NCI-H526 (cell line): Measurements from ENCODE around the gene SERAC1.

Experiments used
- DNase-seq, 2 experiments: peaks; one replicate each; lab custom pipeline; 2025; lab: John Stamatoyannopoulos, UW

Gene SERAC1

DNA sequence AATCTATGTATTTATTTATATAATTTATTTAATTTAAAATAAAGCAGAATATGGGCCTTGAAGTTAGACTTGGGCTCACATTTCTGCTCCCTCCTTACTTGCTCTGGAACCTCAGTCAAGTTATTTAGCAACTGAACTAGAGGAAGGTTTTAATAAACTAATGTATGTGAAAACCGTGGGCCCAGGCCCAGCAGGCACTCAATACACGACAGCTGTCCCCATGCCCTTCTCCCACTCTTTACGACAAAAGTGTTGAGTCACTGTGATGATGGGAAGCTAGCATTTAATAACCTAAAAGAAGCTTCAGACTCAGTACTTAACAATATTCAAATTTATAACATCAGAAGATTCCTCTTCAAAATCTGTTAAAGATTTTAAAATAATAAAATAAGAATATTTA lies 46.7 kb downstream of the SERAC1 start:
- peak; percentile 18 to 38 for DNase-seq

DNA sequence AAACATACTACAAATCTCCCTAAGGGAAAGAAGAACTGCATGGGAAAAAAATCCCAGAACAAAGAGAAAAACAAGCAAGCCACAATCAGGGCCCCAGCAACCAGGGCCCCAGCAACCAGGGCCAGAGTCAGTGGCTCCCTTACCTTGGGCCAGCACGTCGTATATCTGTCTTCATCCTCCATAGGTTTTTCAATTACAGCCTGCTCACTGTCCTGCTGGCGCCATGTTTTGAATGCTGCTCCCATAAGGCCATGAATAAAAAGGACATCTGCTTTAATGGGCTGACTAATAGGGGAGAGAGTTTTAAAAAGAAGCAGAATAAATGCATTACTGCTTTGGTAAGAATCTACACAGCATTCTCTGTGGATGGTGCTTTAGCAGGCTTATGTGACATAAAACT lies 49.2 kb downstream of the SERAC1 start:
- DNase-seq = no peak

DNA sequence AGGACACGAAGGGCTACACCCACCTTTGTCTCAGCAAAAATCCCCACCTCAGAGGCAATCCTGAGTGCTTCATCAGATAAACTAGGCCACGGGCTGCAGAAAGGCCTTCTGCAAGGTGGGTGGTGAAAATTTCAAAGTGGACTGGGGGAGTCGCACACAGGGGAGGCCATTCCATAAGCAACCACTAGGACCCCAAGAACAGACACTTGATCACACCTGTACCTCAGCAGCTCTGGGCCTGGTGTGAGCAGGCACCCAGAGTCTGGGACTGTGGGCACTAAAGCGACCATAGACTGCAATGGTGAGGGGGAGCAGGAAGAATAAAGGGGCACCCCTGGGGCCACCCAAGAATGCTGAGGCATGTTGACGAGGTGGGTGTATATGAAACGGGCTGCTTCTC lies 52.6 kb downstream of the SERAC1 start:
- no peak for DNase-seq

DNA sequence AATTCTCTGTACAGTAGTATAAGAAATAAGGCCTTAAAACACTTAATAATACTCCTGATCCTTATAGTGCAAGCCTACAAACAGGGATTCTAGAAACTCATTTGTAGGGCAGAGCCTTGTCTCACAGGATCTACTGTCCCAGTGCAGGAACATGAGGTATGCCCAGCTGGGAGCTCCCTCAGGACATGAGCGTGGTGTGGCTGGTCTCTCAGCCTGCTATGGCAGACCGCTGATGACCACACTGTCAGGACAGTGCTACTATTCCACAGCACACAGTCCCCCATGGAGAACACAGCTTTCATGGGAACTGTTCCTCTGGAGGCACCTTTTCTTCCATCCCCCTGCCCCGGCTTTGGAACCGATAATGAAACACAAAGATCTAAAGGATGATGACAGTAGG lies 53.0 kb downstream of the SERAC1 start:
- DNase-seq = no peak

DNA sequence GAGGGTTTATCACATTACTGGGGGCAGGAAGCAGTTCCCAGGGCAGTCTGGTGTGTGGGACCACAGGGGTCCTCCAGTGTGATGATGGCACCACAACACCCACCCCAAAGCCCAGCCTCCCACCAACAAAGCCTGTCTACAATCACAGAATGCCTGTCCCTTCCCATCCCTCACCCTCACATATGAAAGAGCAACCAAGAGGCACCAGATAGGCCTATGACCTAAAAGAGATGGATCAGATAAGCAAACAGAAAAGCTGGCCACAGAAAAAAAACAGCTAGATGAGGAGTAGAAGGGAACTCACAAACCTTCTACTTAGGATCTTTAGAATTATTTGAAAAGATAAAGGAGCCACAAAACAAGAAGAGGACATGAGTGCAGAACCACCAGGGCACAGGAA lies 54.3 kb downstream of the SERAC1 start:
- no peak for DNase-seq

DNA sequence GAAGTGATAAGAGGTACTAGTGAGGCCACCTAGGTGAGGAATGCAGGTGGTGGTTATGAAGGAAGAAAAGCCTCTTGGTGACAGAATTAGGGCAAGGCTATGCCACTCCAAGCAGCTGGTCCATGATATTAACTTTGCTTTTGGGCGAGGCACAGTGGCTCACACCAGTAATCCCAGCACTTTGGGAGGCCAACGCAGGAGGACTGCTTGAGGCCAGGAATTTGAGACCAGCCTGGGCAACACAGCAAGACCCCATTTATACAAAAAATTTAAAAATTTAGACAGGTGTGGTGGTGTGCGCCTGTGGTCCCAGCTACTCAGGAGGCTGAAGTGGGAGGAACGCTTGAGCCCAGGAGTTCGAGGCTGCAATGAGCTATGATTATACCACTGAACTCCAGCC lies 56.1 kb downstream of the SERAC1 start:
- DNase-seq = no peak

DNA sequence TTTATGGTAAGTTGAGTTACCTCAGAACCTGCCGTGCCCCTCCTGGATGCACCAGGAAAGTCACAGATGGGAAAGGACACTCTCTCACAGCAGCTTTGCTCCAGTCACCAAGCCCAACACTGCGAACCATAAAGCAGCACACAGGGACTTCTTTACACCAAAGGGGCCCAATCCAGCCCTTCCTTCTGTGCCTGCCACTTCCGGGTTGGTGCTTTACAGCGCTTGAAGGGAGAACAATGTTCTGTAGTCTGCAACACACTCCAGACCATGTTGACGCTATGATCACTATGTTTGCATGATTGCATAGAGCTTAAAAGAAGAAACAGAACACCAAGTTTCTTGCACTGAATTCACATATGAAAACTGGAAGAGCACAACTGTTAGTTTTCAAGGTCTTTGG lies 57.1 kb downstream of the SERAC1 start:
- DNase-seq = no peak

DNA sequence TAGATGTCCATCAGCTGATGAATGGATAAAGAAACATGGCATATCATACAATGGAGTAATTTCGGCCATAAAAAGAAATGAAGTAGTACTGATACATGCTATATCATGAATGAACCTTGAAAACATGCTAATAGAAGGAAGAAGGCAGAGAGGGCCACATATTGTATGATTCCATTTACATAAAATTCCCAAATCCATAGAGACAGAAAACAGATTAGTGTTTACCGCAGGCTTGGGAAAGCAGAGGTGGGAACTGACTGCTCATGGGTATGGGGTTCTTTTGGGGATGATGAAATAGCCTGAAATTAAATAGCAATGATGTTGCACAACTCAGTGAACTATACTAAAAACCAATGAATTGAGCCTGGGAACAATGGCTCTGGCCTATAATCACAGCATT lies 58.3 kb downstream of the SERAC1 start:
- DNase-seq = no peak

DNA sequence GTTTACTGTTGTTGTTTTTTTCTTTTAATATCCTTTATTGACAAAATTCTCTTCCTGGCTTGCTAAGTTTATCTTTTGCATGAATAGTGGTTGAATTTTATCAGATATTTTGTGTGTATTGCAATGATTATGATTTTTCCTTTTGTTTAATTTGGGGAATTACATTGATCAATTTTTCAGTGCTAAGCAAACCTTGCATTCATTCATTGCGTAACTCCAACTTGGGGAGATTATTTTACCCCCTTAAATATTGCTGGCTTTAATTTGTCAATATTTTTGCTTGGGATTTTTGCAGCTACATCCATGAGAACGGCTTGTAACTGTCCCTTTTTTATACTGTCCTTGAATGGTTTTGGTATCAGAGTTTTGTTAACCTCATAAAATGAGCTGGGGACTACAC lies 63.4 kb downstream of the SERAC1 start:
- no peak for DNase-seq

DNA sequence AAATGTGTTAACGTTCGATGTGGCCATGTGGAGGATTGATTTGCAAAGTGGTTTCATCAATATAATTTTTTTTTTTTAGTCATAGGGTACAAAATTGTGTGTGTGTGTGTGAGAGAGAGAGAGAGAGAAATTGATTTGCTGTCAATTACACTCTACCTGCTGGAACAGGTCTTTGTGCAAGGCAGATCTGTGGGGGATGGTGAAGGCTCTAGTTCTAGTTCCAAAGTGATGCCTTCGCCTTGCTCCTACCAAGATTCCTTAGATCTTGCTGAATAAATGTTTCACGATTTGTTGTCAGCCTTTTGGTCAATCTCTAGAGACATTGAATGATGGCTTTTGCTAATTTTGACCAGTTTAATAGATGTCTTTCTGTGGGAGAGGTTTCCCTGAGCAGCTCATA lies 64.8 kb downstream of the SERAC1 start:
- DNase-seq = no peak

DNA sequence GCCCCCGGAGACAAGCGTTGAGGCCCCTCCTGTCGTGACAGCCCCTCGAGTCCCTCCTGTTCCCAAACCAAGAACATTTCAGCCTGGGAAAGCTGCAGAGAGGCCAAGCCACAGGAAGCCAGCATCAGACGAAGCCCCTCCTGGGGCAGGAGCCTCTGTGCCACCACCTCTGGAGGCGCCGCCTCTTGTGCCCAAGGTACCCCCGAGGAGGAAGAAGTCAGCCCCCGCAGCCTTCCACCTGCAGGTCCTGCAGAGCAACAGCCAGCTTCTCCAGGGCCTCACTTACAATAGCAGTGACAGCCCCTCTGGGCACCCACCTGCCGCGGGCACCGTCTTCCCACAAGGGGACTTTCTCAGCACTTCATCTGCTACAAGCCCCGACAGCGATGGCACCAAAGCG lies 72.4 kb downstream of the SERAC1 start:
- no peak for DNase-seq

DNA sequence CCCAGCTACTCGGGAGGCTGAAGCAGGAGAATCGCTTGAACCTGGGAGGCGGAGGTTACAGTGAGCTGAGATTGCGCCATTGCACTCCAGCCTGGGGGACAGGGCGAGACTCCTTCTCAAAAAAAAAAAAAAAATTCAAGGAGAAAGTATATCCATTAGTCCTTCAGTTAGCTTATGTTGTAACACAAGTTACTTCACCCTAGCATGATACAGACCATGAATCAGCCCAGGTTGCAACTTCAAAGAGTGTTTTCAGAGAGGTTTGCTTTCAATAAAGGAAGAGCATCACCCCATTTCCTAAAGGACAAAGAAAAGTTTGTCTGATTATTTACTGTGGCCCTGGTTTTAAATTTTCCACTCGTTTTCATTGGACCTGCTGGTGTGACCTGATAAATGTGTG lies 73.0 kb downstream of the SERAC1 start:
- no peak for DNase-seq

DNA sequence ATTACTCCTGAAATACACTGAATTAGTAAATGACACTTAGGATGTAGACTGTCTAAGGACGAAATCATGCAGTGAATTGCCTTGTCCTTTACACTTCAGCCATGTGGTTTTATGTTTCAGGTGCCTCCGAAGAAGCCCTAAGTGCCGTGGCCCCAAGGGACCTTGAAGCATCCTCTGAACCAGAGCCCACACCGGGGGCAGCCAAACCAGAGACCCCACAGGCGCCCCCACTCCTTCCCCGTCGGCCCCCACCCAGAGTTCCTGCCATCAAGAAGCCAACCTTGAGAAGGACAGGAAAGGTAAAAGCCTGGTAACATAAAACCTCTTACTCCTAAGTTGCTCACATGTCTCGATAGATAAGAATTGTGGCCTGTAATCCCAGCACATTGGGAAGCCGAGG lies 75.3 kb downstream of the SERAC1 start:
- no peak for DNase-seq

DNA sequence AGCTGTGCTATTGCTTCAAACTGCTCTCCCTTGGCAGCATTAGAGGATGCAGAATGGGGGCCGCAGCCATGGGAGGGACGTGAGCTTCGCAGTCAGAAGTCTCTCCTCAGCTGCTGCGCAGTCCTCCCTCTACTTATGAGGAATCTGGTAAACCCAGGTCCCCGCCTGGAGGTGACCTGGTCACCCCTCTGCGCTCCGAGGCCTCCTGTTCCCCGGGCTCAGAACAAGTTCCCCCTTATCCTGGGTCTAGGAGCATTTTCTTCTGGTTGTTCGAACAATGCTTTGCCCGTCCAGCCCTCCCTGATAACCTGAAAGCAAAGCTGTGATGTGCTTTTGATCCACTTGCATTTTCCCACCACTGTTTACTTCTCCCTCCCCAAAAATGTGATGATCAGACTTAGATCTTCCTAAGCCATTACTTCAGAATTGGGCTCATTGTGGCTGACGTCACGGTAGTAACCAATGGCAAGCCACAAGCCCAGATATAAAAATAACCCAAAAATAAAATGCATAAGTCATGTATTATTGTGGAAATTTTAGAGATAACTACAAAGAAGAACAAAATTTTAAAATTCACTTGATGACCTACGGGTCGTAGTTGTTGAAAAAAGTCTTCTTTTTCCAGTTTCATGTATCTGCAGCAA lies 80.7 kb downstream of the SERAC1 start:
- DNase-seq = no peak

DNA sequence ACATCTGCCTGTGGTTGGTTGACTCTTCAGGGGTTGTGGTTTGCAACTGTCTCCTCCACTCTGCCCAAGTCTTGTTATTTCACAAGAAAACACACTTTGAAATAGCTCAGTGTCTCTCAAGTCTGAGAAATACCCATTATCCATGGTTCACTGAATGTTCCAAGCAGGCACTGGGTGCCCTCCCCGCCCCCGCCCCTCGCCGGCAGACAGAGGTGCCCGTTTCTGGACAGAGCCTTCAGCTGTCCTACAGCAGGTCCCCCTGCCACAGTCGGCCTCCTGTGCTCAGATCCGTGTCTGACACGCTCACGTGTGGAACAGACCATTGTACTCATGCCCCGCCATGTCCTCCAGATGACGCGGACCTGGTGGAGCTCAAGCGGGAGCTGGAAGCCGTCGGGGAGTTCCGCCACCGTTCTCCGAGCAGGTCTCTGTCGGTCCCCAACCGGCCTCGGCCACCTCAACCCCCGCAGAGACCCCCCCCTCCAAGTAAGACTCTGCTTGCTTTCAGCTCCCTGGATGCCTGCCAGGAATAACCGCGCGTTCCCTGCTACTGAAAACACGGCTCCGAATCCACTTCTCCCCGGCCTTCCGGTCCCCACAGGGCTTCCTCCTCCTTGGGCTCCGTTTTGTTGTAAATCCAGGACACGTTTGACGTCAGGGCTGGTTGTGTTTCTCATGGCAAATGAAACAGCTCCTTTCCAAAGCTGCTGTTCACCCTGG lies 81.4 kb downstream of the SERAC1 start:
- no peak for DNase-seq

DNA sequence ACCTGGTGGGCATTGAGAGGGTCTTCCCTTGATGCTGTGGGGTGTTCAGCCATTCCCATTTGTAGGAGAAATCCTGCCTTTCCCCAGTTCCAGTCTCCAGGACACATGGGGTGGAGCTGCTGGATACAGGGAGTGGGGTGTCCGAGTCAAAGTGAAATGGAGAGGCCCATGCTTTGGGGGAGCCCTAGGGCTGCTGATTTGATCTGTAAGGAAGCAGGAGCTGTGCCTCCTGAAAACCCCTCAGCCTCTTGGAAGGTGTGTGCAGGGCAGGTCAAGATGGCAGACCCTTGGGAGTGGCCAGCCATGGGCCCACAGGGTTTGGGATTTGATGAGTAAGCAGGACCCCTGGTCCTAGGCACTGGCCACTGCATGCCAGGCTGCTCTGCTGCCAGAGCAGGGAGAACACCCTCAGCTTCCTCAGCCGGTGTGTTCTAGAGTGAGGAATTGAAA lies 82.0 kb downstream of the SERAC1 start:
- no peak for DNase-seq

DNA sequence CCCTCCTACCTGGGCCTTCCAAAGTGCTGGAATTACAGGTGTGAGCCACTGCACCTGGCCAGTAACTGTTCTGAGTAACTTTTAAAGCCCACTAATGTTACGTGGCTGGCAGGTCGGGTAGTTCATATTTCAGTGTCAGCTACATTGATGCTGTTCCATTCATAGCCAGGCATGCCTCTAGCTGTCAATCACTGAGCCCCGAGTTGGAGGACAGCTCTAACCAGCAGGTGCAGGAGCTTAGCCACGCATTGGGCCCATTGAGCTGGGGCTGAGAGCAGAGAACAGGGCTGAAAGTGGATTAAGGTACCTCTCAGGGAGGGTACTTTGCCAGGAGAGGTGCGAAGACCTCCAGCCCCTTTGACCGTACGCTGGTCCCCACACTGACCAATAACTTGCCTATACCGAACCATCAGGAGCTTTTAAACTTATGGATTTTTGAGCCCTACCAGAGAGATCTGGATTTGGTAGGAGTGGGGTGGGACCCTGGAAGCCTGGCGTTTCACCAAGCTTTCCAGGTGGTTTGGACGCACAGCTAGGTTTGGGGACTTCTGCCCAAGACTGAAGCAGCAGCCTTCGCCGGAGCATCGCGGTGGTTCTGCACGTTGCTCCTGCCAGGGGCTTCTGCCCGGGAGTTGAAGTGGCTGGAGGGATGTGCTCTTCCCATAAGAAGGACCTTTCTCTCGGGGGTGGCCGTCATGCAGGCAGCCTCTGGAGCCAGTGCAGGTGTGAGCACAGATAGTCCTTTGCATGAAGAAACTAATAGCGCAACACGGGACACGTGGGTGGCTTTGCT lies 82.6 kb downstream of the SERAC1 start:
- no peak for DNase-seq

DNA sequence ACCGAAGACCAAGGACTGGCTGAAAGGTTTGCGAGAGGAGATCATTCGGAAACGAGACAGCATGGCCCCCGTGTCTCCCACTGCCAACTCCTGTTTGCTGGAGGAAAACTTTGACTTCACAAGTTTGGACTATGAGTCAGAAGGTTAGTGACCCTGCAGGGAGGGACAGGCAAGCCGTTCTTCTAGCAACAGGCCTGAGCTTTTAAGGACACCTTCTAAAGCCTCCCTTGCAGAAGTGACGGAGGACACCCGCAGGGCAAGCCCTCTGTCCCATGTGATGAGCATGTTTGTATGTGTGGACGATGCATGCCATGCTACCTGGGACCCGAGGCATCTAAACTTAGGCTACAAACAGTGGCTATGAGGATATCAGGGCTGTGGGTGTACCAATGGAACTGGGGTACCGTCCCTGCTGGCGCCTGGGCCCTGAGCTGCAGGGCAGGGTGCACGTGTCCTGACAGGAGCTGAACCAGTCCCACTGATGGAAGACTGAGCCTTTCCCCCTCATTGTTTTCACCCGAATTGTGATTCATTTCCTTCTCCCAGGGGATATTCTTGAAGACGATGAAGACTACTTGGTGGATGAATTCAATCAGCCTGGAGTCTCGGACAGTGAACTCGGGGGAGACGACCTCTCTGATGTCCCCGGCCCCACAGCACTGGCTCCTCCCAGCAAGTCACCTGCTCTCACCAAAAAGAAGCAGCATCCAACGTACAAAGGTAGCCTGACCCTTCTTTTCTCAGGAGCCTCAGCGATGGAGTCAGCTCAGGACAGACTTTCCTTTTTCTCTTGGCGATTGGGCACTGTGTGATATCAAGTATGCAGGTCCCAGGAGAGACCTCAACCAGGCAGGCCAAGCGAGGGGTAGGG lies 84.4 kb downstream of the SERAC1 start:
- DNase-seq = no peak

DNA sequence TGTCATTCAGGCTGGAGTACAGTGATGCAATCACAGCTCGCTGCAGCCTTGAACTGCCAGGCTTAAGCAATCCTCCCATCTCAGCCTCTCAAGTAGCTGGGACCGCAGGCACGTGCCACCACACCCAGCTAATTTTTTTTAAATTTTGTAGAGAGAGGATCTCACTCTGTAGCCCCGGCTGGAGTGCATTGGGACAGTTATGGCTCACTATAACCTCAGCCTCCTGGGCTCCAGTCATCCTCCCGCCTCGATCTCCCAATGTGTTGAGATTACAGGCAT lies 86.5 kb downstream of the SERAC1 start:
- DNase-seq = no peak

DNA sequence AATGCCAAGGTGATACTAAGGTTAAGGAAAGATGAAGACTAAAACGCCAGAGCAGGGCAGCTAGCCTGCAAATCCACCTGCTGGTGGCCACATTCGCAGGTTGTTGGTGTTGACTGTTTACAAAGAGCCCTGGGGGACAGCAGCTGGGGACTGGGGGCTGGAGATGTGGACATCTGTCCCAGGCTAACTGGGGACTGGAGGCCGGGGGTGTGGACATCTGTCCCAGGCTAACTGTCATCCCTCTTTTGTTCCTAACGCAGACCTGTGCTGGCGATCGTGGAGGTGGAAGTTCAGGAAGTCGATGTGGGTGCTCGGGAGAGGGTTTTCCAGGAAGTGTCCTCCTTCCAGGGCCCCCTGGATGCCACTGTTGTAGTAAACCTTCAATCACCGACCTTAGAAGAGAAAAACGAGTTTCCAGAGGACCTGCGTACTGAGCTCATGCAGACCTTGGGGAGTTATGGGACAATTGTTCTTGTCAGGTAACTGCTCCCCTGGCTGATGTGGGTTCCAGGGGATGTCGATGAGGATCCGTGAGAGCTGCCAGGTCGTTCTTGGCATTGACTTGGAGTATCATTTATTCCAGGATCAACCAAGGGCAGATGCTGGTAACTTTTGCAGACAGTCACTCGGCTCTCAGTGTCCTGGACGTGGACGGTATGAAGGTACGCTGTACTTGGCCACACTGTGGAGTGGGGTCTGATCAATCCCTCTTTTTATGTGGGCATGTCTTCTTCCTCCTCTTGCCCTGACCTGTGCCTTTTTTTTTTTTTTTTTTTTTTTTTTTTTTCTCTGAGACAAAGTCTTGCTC lies 87.0 kb downstream of the SERAC1 start:
- no peak for DNase-seq

DNA sequence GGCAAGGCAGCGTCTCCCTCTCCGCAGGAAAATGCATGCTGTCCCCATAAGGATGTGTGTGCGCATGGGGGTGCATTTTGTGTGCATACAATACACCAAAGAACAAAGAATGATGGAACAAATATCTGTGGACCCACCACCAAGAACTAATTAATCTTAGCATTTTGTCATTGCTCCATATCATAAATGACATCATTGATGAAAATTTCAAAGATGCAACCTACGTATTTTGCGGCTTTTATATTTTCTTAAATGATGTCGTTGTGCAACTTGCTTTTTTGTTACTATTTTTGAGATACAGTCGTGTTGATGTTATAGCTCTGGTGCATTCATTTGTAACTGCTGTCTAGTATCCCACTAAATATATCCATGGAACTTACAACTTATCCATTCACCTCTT lies 89.7 kb downstream of the SERAC1 start:
- no peak for DNase-seq

DNA sequence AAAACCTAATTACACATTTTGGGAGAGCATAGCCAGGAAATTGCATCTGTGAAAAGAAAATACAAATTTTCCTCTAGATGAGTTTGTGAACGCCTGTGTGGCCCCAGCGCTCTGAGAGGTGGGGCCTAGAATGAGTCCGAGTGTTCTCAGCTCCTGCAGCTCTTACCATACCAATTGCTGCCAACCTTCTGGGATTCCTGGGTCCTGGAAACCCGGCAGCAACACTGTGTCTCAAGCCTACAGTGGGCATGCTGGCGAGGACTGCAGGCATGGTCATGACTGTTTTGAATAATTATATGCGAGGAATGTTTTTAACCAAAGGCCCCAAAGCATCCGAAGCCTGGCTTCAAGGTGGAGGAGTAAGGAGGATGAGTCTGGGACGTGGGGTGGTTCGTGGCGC lies 90.4 kb downstream of the SERAC1 start:
- DNase-seq = peak in 1 of 2 experiments; percentile 24
